Sigmoid colon (tissue), 7 donors: ENCODE results near the gene SLC50A1. TPM values are rescaled to one million over a fixed set of nuclear protein-coding genes. Genes with fewer than 3 reads are reported as not detected.

Source experiments
- DNase-seq: peaks from one replicate; pipeline ENCODE4 v3.0.0-alpha.2; 2019
- H3K27ac ChIP-seq, 4 donors: fragments of 200-600 bp; sonication (generic); one replicate each; pipeline ENCODE4 v1.5.1; 2016 to 2019; ENCODE audit warnings: mild to moderate bottlenecking in 1 of 4
- H3K27me3 ChIP-seq, 3 donors: fragments of 200-600 bp; sonication (generic); one replicate each; pipeline ENCODE4 v1.5.1; 2019; ENCODE audit warnings: mild to moderate bottlenecking in 1 of 3
- H3K36me3 ChIP-seq, 4 donors: fragments of 200-600 bp; sonication (generic); one replicate each; pipeline ENCODE4 v1.5.1; 2016 to 2019
- H3K4me1 ChIP-seq, 4 donors: fragments of 200-600 bp; sonication (generic); one replicate each; pipeline ENCODE4 v1.5.1; 2017 to 2019
- H3K4me3 ChIP-seq, 4 donors: fragments of 200-600 bp; sonication (generic); one replicate each; pipeline ENCODE4 v1.5.1; 2017 to 2019; ENCODE audit warnings: mild to moderate bottlenecking in 2 of 4, moderate library complexity in 1 of 4
- H3K9me3 ChIP-seq, 4 donors: fragments of 200-600 bp in 3 of 4; sonication (generic) in 3 of 4; one replicate each; pipeline versions ENCODE4 v1.5.1 to v1.6.1; 2013 to 2019
- EP300 ChIP-seq, 4 donors: sonication (generic); formaldehyde crosslinking; IDR thresholded peaks; one replicate each; pipeline ENCODE4 v1.6.1; 2017; ENCODE audit warnings: antibody characterized with exemption in 4 of 4
- POLR2A ChIP-seq, 2 donors: fragments of 450-650 bp; IDR thresholded peaks; one replicate each; pipeline ENCODE4 v1.6.1; 2016; ENCODE audit warnings: antibody characterized with exemption in 2 of 2, mild to moderate bottlenecking in 2 of 2, moderate library complexity in 2 of 2
- POLR2AphosphoS5 ChIP-seq, 4 donors: sonication (generic); formaldehyde crosslinking; IDR thresholded peaks; one replicate each; pipeline ENCODE4 v1.6.1; 2017; ENCODE audit warnings: antibody characterized with exemption in 4 of 4
- WGBS, 2 donors: extraction: QIAGEN DNeasy Blood & Tissue Kit; methylation state at CpG; one replicate each; pipeline ENCODE4 v1.1.7; 2013; 5-methylcytosine and 5-hydroxymethylcytosine counted together
- intact Hi-C: fragments of 100-400 bp; cut with DNase I; formaldehyde crosslinking; loops from one replicate; pipeline ENCODE4 v1.15.1; 2023
- polyA plus RNA-seq, 3 donors: library from polyadenylated mRNA; stranded (reverse); fragments of 200-250 nt; gene quantifications; one replicate each; pipeline ENCODE4 v1.2.3, GENCODE V29; 2013
- total RNA-seq, 4 donors: library from RNA; depleted of rRNA; stranded (reverse); fragments of >200 nt; gene quantifications; one replicate each; pipeline ENCODE4 v1.1.0, GENCODE V29; 2016
- TF ChIP-seq, protein P1 (sequence below), 4 experiments: fragments of 450-650 bp in 3 of 4; fragments of 200-600 bp in 1 of 4; IDR thresholded peaks; one replicate each; pipeline ENCODE4 v1.5.1; 2016 to 2019; ENCODE audit warnings: antibody characterized with exemption in 4 of 4, mild to moderate bottlenecking in 3 of 4, moderate library complexity in 2 of 4
- donor health status: healthy with polysubstance abuse.
- donor health status: Bipolar disorder and iron deficiency.
- donor health status: healthy.

The SLC50A1 gene
- total and polyA plus RNA-seq, 7 donors: 8.0 to 151 (median 21.4) TPM

DNA sequence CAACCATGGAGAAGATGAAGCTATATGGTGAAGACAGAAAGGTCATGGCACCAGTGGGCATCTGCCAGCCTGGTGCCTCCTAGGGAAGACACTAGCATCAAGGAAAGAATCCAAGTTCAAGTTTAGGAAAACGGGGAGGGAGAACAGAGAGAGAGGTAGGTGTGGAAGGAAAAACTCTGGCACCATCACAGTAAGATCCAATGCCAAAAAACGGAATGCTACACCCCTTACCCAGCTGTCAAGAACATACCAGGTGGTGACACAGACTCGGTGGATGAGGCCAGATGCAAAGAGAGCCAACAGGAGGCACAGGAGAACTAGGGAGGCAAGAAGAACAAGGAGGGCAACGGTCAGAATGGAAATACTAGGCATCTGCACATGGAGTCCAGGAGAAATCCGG is 33.9 kb downstream of the SLC50A1 start:
- TF ChIP-seq POLR2AphosphoS5 (IDR thresholded peaks at IDR 0.05): no peak
- TF ChIP-seq, protein P1, sequence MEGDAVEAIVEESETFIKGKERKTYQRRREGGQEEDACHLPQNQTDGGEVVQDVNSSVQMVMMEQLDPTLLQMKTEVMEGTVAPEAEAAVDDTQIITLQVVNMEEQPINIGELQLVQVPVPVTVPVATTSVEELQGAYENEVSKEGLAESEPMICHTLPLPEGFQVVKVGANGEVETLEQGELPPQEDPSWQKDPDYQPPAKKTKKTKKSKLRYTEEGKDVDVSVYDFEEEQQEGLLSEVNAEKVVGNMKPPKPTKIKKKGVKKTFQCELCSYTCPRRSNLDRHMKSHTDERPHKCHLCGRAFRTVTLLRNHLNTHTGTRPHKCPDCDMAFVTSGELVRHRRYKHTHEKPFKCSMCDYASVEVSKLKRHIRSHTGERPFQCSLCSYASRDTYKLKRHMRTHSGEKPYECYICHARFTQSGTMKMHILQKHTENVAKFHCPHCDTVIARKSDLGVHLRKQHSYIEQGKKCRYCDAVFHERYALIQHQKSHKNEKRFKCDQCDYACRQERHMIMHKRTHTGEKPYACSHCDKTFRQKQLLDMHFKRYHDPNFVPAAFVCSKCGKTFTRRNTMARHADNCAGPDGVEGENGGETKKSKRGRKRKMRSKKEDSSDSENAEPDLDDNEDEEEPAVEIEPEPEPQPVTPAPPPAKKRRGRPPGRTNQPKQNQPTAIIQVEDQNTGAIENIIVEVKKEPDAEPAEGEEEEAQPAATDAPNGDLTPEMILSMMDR (IDR thresholded peaks at IDR 0.05): no peak
- TF ChIP-seq POLR2A (IDR thresholded peaks at IDR 0.05): no peak
- no peak for TF ChIP-seq EP300 (IDR thresholded peaks at IDR 0.05)
- Histone ChIP-seq H3K9me3 (no peaks in the 10 kb centered on the region), H3K4me3 (no peak overlapping the region), H3K36me3 (peaks cover 7 to 21% (median 14%) of the 10 kb centered on the region in 4 donors), H3K27ac (no peak overlapping the region), H3K27me3 (peaks cover 9 to 20% (median 10%) of the 10 kb centered on the region in 3 donors), H3K4me1 (peaks cover 0 to 47% (median 34%) of the 10 kb centered on the region in 4 donors)
- intact Hi-C loops: loop anchor here (5.0 kb wide), 1 partner anchor 42 kb away; the partner anchor contains the start of gene EFNA1
- WGBS, 2 donors: 85 to 88% methylated on average over 5 of the region's 5 CpGs
- DNase-seq: no peak

DNA sequence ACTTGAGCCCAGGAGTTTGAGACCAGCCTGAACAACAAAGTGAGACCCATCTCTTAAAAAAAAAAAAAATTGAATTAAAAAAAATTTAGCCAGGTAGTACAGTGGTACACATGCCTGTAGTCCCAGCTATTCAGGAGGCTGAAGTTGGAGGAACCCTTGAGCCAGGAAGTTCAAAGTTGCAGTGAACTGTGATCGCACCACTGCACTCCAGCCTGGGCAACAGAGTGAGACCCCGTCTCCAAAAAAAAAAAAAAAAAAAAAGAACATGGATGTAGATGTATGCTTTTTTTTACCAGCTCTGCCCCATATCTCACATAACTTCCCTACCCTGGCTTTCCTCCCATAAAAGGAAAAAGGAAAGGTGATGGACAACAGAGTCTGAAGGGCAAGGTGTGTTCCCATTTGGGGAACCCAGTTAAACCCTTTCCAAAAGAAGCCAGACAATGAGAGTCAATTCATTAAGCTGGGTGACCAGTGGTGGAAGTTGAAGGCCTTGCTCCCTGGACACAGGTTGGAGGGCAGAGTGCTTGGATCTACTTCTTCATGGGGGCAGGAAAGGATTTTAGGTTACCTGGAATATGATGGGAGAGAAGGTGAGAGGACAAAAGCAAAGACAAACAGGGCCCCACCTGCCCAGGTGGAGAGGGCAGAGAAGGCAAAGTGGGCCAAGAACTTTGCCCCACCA is 34.6 kb downstream of the SLC50A1 start:
- H3K36me3 ChIP-seq: peaks cover 7 to 21% (median 14%) of the 10 kb centered on the region in 4 donors
- no peak overlapping the region for H3K4me3 ChIP-seq
- intact Hi-C loops: loop anchor here (5.0 kb wide), 2 partner anchors 33 to 57 kb away; partner anchors contain the start of gene SLC50A1
- DNase-seq: no peak
- peaks cover 0 to 49% (median 35%) of the 10 kb centered on the region in 4 donors for H3K4me1 ChIP-seq
- no peak overlapping the region for H3K27ac ChIP-seq
- TF ChIP-seq, protein P1 (IDR thresholded peaks at IDR 0.05): no peak
- TF ChIP-seq POLR2AphosphoS5 (IDR thresholded peaks at IDR 0.05): no peak
- TF ChIP-seq EP300 (IDR thresholded peaks at IDR 0.05): no peak
- H3K9me3 ChIP-seq: no peaks in the 10 kb centered on the region
- peaks cover 12 to 27% (median 17%) of the 10 kb centered on the region in 3 donors for H3K27me3 ChIP-seq
- WGBS, 2 donors: 91 to 93% methylated on average over 2 of the region's 2 CpGs

DNA sequence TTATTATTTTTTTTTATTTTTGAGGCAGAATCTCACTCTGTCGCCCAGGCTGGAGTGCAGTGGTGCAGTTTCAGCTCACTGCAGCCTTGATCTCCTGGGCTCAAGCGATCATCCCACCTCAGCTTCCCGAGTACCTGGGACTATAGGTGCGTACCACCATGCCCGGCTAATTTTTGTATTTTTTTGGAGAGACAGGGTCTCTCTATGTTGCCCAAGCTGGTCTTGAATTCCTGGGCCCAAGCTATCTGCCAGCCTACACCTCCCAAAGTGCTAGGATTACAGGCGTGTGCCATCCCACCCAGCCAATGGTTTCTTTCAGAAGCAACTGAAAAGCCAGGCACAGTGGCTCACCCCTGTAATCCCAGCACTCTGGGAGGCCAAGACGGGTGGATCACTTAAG is 35.2 kb downstream of the SLC50A1 start:
- intact Hi-C loops: loop anchor here (5.0 kb wide), 2 partner anchors 34 to 56 kb away; partner anchors contain the start of gene SLC50A1
- H3K4me1 ChIP-seq: peaks cover 0 to 49% (median 35%) of the 10 kb centered on the region in 4 donors
- DNase-seq: no peak

DNA sequence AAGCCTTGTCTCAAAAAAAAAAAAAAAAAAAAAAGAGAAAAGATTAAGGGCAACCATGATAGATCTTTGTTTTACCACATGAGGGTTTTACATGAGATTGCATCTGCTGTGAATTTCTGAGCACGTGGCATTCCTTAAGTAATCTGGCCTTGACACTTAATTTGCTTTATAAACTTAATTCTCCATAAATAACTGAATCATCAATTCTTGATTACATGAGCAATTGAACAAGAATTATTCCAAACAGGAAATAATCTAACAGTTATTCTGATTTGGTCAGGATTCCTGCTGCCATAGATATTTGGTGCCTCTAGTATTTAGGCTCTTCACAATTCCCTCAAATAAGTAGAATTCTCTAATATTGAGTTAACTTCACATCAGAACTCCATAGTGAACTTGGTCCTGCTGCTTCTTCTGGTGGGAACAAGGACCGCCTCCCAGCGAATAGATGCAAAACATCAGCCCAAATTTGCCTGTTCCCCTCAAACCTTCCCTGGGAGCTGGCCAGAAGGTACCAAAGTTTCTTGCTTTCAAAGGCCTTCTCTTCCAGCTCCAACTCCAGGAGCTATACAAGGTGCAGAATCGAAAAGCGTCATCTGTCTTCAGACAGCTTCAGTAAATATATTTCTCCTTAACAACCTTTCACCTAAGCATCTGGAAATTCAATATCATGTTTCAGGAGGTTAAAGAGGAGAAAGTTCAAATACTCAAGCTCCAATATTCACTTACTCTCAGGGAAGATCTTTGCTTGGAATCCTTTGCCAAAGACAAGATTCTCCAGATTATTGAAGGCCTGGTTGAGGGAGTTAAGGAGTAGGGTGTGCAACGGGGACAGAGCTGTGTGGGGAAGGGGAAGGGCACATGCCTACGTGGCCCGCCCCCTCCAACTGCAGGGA is 36.4 kb downstream of the SLC50A1 start:
- intact Hi-C loops: loop anchor here (5.0 kb wide), 2 partner anchors 35 to 55 kb away; partner anchors contain the start of gene SLC50A1
- no peak for TF ChIP-seq POLR2A (IDR thresholded peaks at IDR 0.05)
- no peak for TF ChIP-seq POLR2AphosphoS5 (IDR thresholded peaks at IDR 0.05)
- TF ChIP-seq EP300 (IDR thresholded peaks at IDR 0.05): no peak
- TF ChIP-seq, protein P1 (IDR thresholded peaks at IDR 0.05): no peak
- 44 to 53% methylated on average over 8 of the region's 8 CpGs for WGBS, 2 donors
- peaks cover 12 to 32% (median 20%) of the 10 kb centered on the region in 3 donors for H3K27me3 ChIP-seq
- DNase-seq: no peak
- peak overlapping the region; percentile 91 to 97 (median 94) for H3K27ac ChIP-seq
- H3K9me3 ChIP-seq: no peaks in the 10 kb centered on the region
- peak overlapping the region; percentile 50 to 83 (median 75) for H3K4me3 ChIP-seq
- H3K36me3 ChIP-seq: peaks cover 7 to 21% (median 14%) of the 10 kb centered on the region in 4 donors
- peaks cover 0 to 48% (median 35%) of the 10 kb centered on the region in 4 donors for H3K4me1 ChIP-seq

More for the DNA sequence above, 35.2 kb downstream of the SLC50A1 start:
- no peak overlapping the region for H3K4me3 ChIP-seq
- no peak for TF ChIP-seq POLR2A (IDR thresholded peaks at IDR 0.05)
- TF ChIP-seq, protein P1 (IDR thresholded peaks at IDR 0.05): no peak
- no peaks in the 10 kb centered on the region for H3K9me3 ChIP-seq
- WGBS, 2 donors: 93 to 97% methylated on average over 7 of the region's 7 CpGs
- H3K27ac ChIP-seq: no peak overlapping the region
- peaks cover 12 to 33% (median 20%) of the 10 kb centered on the region in 3 donors for H3K27me3 ChIP-seq
- peaks cover 7 to 21% (median 14%) of the 10 kb centered on the region in 4 donors for H3K36me3 ChIP-seq
